ENCODE results near the gene JAK2.

DNA sequence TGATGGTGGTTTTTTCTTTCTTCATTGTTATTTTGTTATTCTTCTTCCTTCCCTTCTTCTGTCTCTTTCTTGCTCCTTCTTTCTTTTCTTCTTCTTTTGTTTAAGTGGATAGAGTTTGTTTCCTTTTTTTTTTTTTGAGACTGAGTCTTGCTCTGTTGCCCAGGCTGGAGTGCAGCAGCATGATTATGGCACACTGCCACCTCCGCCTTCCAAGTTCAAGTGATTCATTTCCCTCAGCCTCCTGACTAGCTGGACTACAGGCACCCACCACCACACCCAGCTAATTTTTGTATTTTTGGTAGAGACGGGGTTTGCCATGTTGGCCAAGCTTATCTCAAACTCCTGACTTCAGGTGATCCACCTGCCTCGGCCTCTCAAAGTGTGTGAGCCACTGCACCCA lies 40.3 kb downstream of the JAK2 start:
- TF ChIP-seq CTCF (IDR thresholded peaks at IDR 0.05): no peak
- no peak for TF ChIP-seq POLR2A (IDR thresholded peaks at IDR 0.05)

All from esophagus squamous epithelium (tissue), 4 donors.